ENCODE results near the gene ZBTB21.
"Not testable (repeated sequence)": the region's sequence is repeated elsewhere in the genome, so short reads cannot be mapped to it uniquely, and the experiment has no call there.

Gene ZBTB21

DNA sequence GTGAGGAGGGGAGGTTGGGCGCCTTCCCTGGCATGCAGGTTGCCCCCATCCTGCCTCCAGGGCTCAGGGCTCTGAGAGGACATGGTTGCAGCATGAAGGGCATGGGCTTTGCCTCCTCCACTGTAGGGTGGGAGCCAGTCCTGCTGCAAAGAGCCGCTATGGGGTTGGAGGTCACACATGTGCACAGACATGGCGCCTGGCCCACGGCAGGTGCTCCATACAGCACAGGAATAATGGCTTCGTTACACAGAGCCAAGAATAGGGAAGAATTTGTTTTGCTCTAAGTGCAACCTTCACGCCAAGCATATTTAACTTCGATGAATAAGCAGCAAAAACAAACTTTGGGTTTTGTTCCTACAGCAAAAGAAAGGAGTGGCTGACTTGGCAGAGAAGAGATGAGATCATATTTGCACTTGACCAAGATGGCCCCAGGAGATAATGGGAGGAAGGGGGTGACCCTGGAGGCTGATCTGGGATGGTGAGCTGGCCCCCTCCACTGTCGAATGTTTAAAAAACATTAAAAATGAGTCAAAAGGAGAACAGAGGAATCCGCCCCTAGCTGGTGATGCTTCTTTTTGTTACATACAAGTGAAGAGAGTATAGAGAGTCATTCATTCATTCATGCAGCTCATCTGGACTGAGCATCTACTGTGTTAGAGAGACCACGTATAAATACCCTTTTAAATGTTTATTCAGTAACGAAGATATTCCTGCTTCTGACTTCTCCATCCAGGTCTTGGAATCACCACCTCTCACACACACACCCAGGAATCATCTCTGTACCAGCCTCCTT lies 43.9 kb downstream of the ZBTB21 start:
- DNase-seq, result no peak

DNA sequence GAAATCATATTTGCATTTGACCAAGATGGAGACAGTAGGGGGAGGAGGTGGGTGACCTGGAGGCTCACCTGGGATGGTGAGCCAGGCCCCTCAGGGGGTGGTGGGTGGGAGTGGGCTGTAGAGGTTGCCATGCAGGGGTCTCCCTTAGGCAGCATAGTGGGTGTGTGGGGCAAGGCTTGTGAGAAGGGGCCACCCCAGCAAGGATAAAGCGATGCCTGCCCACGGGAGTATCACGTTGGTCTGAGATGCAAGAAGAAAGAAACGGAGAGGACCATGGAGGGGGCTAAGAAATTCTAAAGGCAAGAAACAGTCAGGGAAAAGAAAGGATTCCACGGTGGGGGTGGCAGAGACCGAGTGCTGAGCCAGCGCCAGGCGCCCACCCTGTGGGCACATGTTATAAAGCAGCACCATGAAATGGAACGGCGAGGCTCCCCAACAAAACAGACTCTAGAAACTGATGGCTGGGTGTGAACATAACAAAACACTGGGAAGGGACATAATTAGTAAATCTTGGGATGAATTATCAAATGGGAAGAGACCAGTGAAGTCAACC lies 44.6 kb downstream of the ZBTB21 start:
- DNase-seq, result no peak

DNA sequence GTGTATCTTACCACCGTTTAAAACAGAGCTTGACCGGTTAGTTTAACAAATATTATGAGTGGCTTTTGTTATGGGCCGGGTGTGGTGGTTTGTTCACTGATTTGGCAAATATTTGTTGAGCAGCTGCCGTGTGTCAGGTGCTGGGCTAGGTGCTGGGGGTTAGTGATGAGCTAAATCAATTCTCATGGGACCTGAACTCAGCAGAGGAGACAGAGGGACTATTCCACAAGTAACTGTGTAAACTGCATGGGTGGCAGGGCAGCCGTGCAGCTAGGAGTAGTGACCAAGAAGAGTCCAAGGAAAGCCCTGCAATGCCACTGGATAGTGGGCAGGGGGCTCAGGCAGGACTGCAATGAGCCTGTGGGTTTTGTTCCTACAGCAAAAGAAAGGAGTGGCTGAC lies 45.1 kb downstream of the ZBTB21 start:
- no peak for DNase-seq

DNA sequence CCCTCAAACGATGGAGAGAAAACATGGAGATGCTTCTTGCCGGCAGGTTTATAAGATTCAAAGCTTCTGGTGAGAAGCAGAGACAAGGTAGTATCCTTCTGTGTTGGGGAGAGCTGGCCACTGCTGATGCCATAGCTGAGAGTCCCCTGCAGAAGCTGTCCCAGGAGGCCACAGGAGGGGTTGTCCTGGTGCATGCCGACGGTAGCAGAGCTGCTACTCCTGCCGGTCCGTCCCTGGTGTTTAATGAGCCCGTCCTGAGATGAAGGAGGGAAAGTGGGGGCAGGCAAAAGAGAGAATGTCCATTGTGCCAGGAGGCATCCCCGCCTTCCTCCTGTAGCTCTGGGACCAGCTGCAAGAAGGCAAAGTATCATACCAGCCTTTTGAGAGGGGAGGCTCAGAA lies 46.0 kb downstream of the ZBTB21 start:
- DNase-seq, result no peak

DNA sequence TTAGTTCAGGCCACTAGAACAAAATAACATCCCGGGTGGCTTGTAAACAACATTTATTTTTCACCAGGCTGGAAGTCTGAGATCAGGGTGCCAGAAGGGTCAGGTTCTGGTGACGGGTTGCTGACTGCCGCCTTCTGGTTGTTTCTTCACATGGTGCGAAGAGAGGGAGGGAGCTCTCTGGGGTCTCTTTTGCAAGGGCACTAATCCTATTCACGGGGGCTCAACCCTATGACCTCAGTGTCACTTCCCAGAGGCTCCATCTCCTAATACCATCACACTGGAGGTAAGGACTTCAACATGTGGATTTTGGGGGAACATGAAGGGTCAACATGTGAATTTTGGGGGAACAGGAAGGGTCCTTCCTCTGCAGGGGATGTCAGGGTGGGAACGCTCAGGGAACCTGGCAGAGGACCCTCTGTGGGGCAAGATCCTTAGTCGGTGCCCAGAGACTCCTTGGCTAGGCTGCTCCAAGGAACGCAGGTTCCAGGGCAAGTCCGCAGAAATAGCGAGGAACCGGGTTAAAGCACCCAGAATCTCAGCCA lies 47.7 kb downstream of the ZBTB21 start:
- DNase-seq, result no peak

GRCh38 chr21:41961753-41962152 lies 48.4 kb downstream of the ZBTB21 start:
- DNase-seq, result no peak

DNA sequence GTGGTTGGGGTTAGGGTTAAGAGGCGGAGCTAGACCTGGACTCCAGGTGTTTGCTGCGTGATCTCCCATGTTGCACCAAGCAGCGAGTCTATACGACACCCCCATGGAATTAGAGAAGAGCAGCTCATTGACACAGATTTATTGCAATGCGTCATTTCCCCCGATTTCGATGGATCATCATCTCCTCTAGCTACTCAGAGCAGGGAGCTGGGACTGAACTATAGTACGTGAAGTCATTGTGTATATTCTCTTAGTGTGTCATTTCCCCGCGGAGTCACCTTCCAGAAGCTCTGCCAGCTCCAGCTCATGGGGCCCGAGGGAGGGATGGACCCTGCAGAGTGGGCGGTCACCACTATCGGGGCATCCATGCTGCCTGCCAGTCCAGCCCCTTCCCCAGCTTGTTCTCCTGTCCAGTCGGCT lies 48.9 kb downstream of the ZBTB21 start:
- DNase-seq, result peak; percentile 35

GRCh38 chr21:41960386-41960785 lies 49.8 kb downstream of the ZBTB21 start:
- no peak for DNase-seq

- DNase-seq, result not testable (repeated sequence)
Measured at GRCh38 chr21:41959697-41960096, 50.5 kb downstream of the ZBTB21 start.

- no peak for DNase-seq
Measured at GRCh38 chr21:41958886-41959563, 51.1 kb downstream of the ZBTB21 start.

- peak; percentile 91 for DNase-seq
Measured at GRCh38 chr21:41957991-41958766, 52.0 kb downstream of the ZBTB21 start.

- DNase-seq, result peak; percentile 77
Measured at GRCh38 chr21:41956926-41957729, 53.0 kb downstream of the ZBTB21 start.

DNA sequence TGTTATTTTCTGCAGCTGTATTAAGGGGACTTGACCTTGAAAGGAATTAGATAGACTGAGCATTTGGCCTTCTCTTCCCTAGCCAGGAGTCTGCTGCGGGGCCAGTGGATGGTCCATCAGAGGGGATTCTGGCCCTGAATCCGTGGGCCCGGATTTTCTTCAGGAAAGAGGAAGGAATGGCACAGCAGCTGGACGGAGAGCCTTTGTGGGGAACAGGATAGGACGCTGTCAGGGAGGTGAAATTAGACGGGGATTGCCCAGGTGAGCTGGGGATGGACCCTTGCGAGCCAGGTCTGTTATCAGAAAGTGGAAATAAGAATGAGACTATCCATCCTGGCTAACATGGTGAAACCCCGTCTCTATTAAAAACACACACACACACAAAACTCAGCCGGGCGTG lies 54.6 kb downstream of the ZBTB21 start:
- DNase-seq, result no peak

- no peak for DNase-seq
Measured at GRCh38 chr21:41954654-41955499, 55.3 kb downstream of the ZBTB21 start.

- DNase-seq, result peak; percentile 83
Measured at GRCh38 chr21:41953831-41954653, 56.1 kb downstream of the ZBTB21 start, which contains the start of gene C2CD2. C2CD2 (minus strand) TSS chr21:41954018; CDS start chr21:41953648, 370 bp downstream.

GRCh38 chr21:41953249-41953830 lies 56.8 kb downstream of the ZBTB21 start:
- no peak for DNase-seq

- DNase-seq, result no peak
Measured at GRCh38 chr21:41952568-41953248, 57.5 kb downstream of the ZBTB21 start.

- no peak for DNase-seq
Measured at GRCh38 chr21:41951876-41952567, 58.1 kb downstream of the ZBTB21 start.

Data from fibroblast of skin of abdomen (primary cell).